Ishikawa (cell line): Measurements from ENCODE around the gene COL21A1.

Experiments
- CEBPB ChIP-seq: IDR thresholded peaks from 2 replicates; pipeline ENCODE4 v1.6.1; 2012
- CREB1 ChIP-seq: IDR thresholded peaks from 2 replicates; pipeline ENCODE4 v1.6.1; 2012; ENCODE audit warnings: low read depth
- EGR1 ChIP-seq: IDR thresholded peaks from 2 replicates; pipeline ENCODE4 v1.6.1; 2012
- EP300 ChIP-seq: IDR thresholded peaks from 2 replicates; pipeline ENCODE4 v1.6.1; 2012; ENCODE audit warnings: borderline replicate concordance
- FOXM1 ChIP-seq: IDR thresholded peaks from 2 replicates; pipeline ENCODE4 v1.6.1; 2012; ENCODE audit warnings: low read depth, borderline replicate concordance
- MAX ChIP-seq: IDR thresholded peaks from 2 replicates; pipeline ENCODE4 v1.6.1; 2012
- NFIC ChIP-seq: IDR thresholded peaks from 2 replicates; pipeline ENCODE4 v1.6.1; 2012
- RAD21 ChIP-seq: IDR thresholded peaks from 2 replicates; pipeline ENCODE4 v1.6.1; 2012; ENCODE audit warnings: low read depth
- REST ChIP-seq: IDR thresholded peaks from 2 replicates; pipeline ENCODE4 v1.6.1; 2012; ENCODE audit warnings: low read depth, mild to moderate bottlenecking
- TAF1 ChIP-seq: IDR thresholded peaks from 2 replicates; pipeline ENCODE4 v1.6.1; 2012; ENCODE audit warnings: low read depth, mild to moderate bottlenecking
- TCF12 ChIP-seq: IDR thresholded peaks from 2 replicates; pipeline ENCODE4 v1.6.1; 2012; ENCODE audit warnings: low read depth
- TEAD4 ChIP-seq: IDR thresholded peaks from 2 replicates; pipeline ENCODE4 v1.6.1; 2012
- USF1 ChIP-seq: IDR thresholded peaks from 2 replicates; pipeline ENCODE4 v1.6.1; 2012
- YY1 ChIP-seq: IDR thresholded peaks from 2 replicates; pipeline ENCODE4 v1.6.1; 2012; ENCODE audit warnings: low read depth
- ZBTB7A ChIP-seq: IDR thresholded peaks from 2 replicates; pipeline ENCODE4 v1.6.1; 2012; ENCODE audit warnings: low read depth

The COL21A1 gene

GRCh38 chr6:56246881-56247653, at the start of gene COL21A1:
TSS of gene COL21A1 (minus strand) at chr6:56247580. CDS start at chr6:56182618, 64,962 bp downstream.
- TF ChIP-seq TCF12 (0 out of 2 replicates have a peak, but pooled peaks have one; percentile 12), RAD21 (no peak), ZBTB7A (peak; percentile 46; the same call in 1 of the 2 replicates), MAX (0 out of 2 replicates have a peak, but pooled peaks have one; percentile 26)

DNA sequence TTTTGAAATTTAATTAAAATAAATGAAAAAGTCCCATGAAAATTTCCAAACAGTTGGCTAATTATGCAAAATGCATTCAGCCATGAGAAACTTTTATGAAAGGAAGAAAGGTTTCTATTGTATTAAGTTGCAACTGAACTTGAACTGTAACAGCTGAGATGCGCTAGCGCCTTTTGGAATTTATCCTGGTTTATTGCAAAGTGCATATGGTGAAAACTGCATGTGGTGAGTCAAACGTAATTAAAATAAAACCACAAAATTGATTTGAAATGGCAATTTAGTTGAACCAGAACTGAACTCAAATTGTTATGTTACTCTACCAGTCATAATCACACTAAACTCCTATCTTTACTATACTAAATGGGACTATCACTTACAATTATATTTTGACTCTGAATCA, 46.4 kb upstream of the COL21A1 start:
- TF ChIP-seq TCF12, result no peak
- no peak for TF ChIP-seq USF1
- TF ChIP-seq REST, result no peak
- no peak for TF ChIP-seq YY1
- TF ChIP-seq MAX, result no peak
- no peak for TF ChIP-seq RAD21
- no peak for TF ChIP-seq TEAD4
- TF ChIP-seq NFIC, result no peak
- TF ChIP-seq EGR1, result no peak
- no peak for TF ChIP-seq TAF1

GRCh38 chr6:56292505-56293181, 45.3 kb upstream of the COL21A1 start:
- TF ChIP-seq FOXM1 (no peak), YY1 (no peak), RAD21 (peak; percentile 87)

GRCh38 chr6:56291302-56291917, 44.0 kb upstream of the COL21A1 start:
- TF ChIP-seq EP300 (no peak), YY1 (no peak), CREB1 (no peak), REST (no peak), CEBPB (no peak), USF1 (no peak), NFIC (no peak), TEAD4 (no peak), TAF1 (no peak), TCF12 (no peak), MAX (no peak)

- TF ChIP-seq ZBTB7A (no peak), MAX (no peak), YY1 (no peak), TCF12 (no peak), RAD21 (no peak), USF1 (no peak), EGR1 (no peak), CEBPB (no peak)
These were observed 42.3 kb upstream of the COL21A1 start for GRCh38 chr6:56289721-56290120.
